ENCODE measurements around the gene WFIKKN2.
"Not testable (repeated sequence)": the region's sequence is repeated elsewhere in the genome, so short reads cannot be mapped to it uniquely, and the experiment has no call there.

The WFIKKN2 gene, protein sequence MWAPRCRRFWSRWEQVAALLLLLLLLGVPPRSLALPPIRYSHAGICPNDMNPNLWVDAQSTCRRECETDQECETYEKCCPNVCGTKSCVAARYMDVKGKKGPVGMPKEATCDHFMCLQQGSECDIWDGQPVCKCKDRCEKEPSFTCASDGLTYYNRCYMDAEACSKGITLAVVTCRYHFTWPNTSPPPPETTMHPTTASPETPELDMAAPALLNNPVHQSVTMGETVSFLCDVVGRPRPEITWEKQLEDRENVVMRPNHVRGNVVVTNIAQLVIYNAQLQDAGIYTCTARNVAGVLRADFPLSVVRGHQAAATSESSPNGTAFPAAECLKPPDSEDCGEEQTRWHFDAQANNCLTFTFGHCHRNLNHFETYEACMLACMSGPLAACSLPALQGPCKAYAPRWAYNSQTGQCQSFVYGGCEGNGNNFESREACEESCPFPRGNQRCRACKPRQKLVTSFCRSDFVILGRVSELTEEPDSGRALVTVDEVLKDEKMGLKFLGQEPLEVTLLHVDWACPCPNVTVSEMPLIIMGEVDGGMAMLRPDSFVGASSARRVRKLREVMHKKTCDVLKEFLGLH

DNA sequence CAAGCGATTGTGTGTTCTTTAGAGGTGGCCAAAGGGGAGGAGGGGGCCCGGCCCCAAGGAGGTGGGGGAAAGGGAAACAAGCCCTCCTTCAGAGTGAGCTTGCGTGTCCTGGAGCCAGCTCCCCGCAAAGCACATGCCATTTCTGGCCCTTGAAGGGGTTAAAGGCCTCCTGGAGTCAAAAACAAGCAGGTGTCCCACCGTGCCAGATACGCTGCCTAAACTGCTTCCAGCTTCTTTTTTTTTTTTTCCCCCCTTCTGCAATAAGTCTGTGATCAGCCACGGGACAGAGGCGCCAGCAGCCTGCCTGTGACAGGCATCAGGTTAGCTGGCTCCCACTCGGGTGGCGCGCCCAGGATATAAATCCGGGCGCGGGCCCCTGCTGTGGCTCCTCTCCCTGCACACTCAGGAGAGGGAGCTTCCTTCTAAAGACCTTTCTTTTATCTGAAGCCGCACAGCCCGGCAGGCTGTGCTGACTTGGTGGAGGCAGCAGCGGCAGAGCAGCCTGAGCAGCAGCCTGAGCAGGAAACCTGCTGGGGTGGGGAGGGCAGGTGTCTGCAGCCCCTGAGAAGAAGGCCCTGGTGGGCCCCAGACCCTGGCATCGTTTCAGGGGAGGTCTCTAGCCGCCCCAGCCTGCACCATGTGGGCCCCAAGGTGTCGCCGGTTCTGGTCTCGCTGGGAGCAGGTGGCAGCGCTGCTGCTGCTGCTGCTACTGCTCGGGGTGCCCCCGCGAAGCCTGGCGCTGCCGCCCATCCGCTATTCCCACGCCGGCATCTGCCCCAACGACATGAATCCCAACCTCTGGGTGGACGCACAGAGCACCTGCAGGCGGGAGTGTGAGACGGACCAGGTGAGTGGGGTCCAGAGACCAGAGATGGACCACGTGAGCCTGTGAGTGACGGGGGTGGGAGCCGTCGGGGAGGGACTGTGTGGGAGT, at the start of gene WFIKKN2:
WFIKKN2 (plus strand) TSS at position 286 of the 934 bp plus-strand sequence; CDS start at position 638, 352 bp downstream.
- ATAC-seq, result no peak

DNA sequence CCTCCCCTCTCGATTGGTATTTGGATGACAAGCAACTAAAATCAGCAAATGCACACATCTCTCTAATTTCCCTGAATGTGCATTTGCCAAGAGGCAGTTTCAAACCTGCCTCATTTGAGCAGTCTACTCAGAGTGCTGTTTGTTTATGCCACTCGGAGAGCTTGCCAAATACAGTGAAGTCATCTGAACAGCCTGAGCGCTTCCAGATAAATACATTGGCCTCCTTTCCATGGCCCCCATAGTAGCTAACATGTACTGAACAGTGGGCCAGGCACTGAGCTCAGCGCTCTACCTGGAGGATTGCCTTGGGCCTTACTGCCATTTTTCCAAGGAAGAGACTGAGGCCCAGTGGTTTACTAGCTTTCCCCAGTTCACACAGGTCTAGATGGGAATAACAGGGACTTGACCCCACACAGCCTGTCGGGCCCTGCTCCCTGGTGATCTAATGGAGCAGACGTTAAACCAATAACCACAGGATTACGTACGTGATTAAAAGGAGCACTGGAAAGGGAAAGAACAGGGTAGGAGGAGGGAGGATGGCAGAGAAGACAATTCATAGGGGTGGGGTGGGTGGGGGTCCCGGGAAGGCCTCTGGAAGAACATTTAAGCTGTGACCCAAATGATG, 49.3 kb upstream of the WFIKKN2 start:
- DNase-seq (no peak), ATAC-seq (no peak)

More for the DNA sequence above, at the start of gene WFIKKN2:
- no peak for DNase-seq

DNA sequence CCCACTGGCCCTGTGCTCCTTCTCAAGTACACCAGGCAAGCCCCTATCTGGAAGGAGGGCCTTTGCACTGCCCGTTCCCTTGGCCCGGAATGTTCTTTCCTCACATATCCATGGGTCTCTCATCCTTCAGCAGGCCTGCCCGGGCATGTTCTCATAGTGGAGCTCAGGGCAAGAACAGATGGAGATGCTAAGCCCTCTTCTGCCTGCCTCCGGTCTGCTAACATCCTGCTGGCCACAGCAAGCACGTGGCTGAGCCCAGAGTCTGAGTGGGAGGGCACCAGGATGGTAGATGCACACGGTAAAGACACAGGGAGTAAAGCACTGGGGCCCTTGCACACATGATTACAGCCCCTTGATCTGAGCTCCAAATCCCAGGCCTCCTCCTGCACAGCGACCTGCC, 48.3 kb upstream of the WFIKKN2 start:
- DNase-seq (no peak), ATAC-seq (no peak)

DNA sequence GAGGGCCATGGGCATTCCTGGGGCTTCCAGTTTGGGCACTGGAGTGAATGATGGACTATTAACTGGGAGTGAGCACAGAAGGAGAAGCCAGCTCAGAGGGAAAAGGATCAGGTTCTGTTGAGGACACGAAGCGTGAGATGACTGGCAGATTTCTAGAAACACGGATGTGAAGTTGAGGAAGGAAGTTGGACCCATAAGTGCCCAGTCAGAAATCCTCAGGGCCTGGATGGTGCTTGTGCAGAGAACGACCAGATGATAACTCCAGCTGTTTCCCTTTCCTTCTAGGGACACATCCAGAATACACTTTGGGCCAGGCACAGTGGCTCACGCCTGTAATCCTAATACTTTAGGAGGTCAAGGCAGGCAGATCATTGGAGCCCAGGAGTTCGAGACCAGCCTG, 44.8 kb upstream of the WFIKKN2 start:
- no peak for DNase-seq
- ATAC-seq, result no peak

DNA sequence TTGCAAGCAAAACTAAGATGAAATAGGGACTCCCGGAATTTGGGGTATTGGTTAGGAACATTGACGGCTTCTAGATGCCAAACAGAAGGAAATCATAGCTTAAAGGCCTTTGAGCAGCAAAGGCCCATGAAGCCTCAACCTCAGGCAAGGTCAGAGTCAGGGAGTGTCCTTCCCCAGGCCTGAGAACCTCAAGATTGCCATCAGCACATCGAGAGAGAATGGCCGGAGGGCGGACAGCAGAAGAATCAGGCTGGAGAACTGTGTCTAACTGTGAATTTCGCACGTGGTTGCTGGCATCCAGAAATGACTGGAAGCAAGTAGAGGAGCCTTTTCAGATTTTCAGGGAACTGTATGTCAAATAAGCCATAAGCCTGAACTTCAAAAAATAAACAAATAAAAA, 43.3 kb upstream of the WFIKKN2 start:
- no peak for DNase-seq
- ATAC-seq, result no peak

DNA sequence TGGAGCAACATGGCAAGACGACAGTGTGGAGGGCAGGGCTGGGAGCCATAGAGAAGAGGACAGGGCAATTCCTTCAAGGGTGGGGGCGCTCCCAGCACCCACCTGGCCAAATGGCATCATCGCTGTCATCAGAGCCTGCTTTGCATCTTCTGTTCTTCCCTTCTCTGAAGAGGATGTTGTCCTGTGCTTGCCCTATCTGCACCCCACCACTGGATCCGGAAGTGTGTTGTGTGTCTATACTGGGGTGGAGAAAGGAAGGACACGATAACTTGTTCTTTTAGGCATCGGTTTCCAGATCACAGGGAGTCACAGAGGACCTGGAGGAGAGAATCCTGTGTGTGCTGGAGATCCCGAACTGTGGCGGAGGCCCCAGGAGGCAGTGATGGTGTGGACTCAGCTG, 42.4 kb upstream of the WFIKKN2 start:
- DNase-seq (no peak), ATAC-seq (no peak)

DNA sequence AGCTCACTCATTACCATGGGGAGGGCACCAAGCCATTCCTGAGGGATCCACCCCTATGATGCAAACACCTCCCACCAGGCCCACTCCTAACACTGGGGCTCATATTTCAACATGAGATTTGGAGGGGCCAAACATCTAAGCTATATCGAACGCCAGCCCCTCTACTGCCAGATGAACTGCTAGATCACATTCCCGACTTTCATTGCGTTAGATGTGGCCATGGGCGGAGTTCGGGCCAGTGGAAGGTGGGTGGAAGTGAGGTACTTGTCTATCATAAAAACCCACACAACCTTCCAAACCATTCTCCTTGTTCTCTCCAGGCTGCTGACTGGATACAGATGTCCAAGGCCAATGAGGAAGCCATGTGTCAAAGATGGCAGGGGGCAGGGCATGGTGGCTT, 41.0 kb upstream of the WFIKKN2 start:
- DNase-seq (no peak), ATAC-seq (no peak)

DNA sequence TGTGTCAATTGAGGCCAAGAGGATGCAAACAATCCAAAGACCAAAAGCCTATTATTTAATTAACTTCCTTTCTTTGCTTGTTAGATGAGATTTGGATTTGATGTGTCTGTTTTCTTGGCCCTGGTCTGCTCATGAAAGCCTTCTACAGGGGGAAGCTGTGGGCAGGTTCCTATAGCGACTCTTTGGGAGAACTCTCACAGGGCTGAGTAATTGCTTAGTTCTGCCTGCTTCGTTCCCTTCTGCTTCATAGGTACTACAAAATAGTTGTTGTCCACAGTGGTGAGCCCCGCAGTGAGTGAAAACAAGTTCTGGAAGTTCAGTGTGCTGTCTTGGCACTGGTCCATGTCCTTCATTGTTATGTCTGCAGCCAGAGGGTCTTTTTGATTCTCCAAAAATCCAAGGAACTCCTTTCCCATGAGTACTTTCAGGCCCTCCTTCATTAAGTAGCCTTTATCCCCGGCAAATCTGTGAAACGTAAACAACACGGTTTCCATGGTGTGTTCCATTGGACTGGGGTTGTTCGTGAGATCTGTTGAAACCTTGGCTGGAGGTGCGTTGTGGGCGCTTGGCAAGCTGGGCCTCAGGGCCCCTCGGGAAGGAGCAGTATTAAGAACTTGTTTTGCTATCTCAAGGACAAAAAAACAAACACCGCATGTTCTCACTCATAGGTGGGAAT, 38.1 kb upstream of the WFIKKN2 start:
- no peak for ATAC-seq
- no peak for DNase-seq

DNA sequence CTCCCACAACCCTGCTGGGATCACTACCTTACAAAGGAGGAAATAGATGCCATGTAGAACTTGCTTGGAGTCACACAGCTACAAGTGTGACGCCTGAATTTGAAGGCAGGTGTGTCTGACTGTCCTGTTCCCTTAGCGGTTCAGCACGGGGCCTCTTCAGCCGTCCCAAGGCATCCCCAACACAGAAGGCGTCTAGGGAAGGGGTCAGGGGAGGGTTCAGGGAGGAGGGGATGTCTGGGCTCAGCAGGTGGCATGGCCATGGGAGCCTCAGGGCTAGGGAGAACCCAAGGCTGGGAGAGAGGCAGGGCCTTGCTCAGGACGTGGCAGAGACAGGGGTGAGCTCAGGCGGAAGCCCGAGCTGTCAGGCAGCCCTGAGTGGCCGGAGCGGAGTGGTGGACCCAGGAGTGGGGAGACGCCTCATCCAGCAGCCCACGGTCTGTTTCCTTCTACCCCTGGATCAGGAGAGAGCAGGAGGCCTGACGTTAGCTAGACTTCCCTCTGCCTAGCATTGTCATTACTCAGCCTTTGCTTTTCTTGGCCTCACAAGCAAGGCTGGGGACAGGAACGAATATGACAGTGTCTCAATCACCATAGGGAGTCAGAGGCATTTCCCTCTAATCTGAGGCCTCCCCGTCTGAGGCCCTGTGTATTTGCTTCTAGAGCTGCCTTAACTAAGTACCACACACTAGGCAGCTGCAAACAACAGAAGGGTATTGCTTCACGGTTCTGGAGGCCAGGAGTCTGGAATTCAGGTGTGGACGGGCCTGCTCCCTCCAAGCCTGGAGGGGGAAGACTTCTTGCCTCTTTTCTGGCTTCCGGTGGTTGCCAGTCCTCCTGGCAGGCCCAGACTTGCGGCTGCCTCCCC, 36.7 kb upstream of the WFIKKN2 start:
- peak; percentile 48 for ATAC-seq
- DNase-seq, result no peak

DNA sequence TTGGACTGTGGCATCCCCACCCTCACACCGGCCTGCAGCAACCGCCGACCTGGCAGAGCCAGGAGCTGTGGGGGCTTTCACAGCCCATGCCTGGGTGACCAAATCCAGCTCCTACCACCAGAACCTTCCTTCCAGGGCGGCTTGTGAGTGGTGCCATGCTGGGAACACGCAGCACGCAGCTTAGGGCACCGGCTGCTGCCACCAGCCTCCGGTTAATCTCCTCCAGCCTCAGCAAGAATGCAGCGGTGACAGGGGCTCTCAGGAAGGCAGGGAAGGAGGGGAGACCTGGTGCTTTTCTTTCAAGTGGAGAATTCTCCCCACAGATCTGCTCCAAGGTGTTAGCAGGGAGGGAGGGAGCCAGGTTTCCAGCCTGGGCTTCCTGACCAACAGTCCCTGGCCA, 35.8 kb upstream of the WFIKKN2 start:
- no peak for ATAC-seq
- DNase-seq, result no peak

DNA sequence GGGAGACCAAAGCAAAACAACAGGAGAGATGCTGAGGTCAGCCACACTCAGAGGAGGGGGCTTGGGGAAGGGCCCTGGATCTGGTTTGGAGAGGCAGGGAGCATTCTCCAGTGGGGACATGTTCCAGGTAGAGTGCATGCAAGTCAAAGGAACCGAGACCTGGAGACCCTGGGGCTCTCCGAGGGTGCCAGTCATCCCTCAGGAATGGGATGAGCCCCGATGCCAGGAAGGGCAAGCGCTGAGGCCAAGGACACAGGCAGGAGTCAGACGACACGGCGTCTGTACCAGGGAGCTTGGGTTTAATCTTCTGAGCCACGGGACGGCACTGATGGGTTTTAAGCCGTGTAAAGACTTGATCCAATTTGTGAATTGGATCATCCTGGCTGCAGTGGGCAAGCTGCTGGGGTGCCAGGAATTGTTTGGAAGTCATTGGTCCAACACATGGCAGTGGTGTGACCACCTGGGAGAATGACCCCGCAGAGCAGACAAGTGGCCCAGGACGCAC, 35.1 kb upstream of the WFIKKN2 start:
- ATAC-seq, result no peak
- no peak for DNase-seq

DNA sequence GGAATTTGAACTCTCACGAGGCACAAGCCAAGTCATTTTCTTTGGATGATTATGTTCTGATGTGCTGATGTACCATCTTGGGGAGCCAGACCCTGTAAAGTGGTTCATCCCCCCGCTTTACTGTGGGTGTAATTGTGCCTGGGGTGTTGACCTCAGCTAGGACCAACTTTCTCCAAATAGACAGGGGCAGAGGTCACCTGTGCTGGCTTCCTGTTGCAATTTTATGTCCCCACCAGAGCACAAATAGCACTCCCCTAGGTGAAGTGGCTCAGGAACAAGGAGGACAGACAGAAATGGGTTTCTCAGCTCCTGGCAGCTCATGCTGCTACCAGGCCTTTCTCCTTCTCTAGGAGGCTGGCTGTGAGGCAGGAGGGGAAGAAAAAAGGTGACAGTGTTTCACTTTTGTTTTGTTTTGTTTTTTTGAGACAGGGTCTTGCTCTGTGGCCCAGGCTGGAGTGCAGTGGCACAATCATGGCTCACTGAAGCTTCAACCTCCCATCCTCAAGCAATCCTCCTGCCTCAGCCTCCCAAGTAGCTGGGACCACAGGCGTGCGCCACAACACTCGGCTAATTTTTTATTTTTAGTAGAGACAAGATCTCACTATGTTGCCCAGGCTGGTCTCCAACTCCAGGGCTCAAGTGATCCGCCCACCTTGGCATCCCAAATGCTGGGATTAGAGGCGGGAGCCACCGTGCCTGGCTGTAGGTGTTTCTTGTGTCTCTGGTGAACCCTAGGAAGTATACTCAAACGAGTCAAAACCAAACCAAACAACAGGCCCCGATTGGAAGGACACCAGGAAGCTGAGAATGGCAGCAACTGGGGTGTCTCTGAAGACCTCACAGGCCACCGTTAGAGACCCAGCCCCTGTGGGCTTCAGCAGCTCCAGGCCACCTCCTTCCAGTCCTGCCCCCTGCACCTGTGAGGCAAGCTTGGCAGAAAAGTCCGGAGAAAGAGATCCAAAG, 32.5 kb upstream of the WFIKKN2 start:
- DNase-seq (no peak), ATAC-seq (no peak)

DNA sequence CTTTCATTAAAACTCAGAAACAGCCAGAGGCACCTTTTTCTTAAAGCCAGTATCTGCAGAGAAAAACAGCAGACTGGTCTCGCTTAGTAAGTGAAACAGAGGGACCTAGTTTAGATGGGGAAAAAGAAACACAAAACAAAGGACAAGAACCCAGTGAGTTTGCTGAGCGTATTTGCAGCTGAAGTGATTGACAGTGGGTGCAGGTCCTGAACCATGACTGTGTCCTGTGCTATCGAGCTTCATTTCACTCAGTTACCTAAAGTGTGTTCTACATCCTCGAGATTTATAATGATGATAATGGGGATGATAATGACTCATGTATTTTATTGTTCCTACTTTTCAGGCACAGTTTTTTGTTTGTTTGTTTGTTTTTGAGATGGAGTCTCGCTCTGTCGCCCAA, 31.7 kb upstream of the WFIKKN2 start:
- DNase-seq (no peak), ATAC-seq (no peak)

DNA sequence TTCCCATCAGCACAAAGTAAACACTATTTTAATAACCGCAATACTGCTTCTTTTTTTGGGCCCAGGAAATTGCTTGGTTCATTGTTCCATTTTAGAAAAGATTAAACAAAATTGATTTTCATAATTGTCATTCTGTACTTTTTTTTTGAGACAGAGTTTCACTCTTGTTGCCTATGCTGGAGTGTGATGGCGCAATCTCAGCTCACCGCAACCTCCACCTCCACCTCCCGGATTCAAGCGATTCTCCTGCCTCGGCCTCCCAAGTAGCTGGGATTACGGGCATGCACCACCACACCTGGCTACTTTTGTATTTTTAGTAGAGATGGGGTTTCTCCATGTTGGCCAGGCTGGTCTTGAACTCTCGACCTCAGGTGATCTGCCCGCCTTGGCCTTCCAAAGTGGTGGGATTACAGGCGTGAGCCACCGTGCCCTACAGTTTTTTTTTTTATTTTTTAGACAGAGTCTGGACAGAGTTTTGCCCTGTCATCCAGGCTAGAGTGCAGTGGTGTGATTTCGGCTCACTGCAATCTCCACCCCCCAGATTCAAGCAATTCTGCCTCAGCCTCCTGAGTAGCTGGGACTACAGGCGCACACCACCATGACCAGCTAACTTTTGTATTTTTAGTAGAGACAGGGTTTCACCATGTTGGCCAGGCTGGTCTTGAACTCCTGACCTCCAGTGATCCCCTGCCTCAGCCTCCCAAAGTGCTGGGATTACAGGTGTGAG, 30.5 kb upstream of the WFIKKN2 start:
- not testable (repeated sequence) for DNase-seq, ATAC-seq

DNA sequence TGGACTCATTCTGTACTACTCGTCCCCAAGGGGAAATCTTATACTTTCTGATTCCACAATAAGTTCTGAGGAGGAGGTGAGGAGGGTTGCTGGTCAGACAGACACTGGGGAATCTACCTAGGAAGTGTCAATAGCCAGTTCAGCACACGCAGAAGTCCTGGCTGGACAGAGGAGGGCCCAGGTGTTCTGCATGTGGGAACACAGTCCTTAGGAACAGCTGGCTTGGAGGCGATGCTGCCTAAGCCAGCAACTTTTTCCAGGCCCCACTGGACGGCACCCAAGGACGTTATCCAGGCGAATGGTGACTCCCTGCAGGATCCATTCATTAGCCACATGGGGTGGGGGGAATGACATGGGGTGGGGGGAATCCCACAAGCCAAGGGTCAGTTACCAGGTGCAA, 29.9 kb upstream of the WFIKKN2 start:
- DNase-seq (no peak), ATAC-seq (no peak)

DNA sequence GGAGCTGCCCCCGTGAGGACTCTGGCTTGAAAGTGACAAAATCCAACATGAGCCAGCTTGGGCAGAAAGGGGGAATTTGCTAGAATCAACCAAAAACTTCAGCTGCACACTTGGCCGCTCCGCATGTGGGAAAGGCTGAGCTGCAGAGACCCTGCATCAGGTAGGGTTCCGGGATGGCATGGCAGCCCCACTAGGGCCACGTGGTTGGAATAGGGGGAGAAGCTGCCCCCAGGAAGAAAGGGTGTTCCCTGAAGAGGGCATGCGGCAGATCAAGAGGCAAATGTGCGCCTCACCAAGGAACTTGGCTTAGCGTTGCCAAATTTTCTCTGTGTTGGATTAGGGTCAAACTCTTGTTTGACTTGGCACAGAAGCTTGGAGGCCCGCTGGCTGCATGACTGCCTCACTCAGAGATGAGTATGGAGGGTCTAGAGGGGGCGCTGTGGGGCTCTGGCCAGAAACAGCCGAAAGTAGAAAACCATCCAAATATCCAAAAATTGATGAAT, 29.2 kb upstream of the WFIKKN2 start:
- ATAC-seq (no peak), DNase-seq (no peak)

DNA sequence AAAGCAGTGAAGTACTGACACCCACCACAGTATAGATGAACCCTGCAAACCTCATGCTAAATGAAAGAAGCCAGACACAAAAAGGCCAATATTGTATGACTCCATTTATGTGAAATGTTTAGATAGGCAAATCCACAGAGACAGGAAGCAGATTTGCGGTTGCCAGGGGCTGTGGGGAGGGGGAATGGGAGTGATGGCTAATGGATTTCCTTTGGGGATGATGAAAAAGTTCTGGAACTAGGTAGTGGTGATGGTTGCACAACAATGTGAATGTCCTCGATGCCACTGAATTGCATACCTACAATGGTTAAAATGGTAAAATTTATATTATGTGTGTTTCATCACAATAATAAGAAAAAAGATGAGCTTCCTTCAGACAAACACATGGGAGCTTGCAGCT, 28.4 kb upstream of the WFIKKN2 start:
- DNase-seq, result no peak
- ATAC-seq, result no peak

DNA sequence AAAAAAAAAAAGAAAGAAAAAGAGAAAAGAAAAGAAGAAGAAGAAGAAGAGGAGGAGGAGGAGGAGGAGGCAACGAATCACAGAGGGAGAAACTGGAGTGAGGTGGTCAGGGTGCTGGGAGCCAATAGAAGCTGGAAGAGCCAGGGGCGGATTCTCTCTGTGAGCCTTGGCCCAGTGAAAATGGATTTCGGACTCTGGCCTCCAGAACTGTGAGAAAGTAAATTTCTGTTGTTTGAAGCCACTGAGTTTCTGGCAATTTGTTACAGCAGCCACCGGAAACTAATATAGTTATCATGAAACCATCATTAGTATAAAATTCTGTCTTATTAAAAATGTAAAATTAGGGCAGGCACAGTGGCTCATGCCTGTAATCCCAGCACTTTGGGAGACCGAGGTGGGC, 27.7 kb upstream of the WFIKKN2 start:
- DNase-seq (no peak), ATAC-seq (no peak)

DNA sequence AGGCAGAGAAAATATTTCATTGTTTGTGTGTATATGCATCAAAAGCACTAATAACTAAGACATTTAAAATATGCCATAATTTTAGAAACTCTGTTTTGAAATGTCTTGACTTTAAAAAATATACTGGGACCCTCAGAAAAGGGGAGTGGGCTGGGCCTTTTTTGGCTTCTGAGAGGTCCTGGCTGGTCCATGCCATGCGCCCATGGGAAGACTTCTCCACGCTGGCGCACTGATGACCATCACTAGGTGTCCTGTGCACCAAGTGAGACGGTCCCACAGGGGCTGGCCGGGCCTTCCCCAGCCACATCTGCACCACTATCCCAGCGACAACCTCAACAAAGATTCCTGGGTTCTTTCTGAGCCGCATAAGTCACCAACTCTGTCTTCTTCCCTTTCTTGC, 27.0 kb upstream of the WFIKKN2 start:
- no peak for DNase-seq
- ATAC-seq, result no peak
